Measurements from ENCODE around the gene GINS3. TPM values are rescaled to one million over a fixed set of nuclear protein-coding genes. Genes with fewer than 3 reads are reported as not detected.
"Not testable (repeated sequence)": the region's sequence is repeated elsewhere in the genome, so short reads cannot be mapped to it uniquely, and the experiment has no call there.

The GINS3 gene
- total RNA-seq, 2 experiments from 2014 or later, result 49.1 to 50.5 TPM

- TF ChIP-seq EZH2phosphoT487 (IDR thresholded peaks at IDR 0.05; ENCODE audit: borderline replicate concordance, low read depth, low read length) (no peak), CTCF (conservative IDR thresholded peaks at IDR 0.05; ENCODE audit: low read length) (no peak)
- CTCF ChIA-PET (ENCODE audit: unreplicated experiment), result no interaction called here
- intact Hi-C loops (cut with micrococcal nuclease; ENCODE audit: unreplicated experiment), result no loop called here
These were observed 7.7 kb downstream of the GINS3 start for GRCh38 chr16:58399718-58400633.

GRCh38 chr16:58401305-58401704 lies 9.0 kb downstream of the GINS3 start:
- H3K4me3 ChIP-seq (ENCODE audit: low read depth, low read length, poor library complexity, severe bottlenecking); H3K9me2 ChIP-seq (ENCODE audit: insufficient read depth, low read length); intact Hi-C loops (cut with micrococcal nuclease; ENCODE audit: unreplicated experiment); H4K20me1 ChIP-seq (ENCODE audit: insufficient read depth, low read length); H2AFZ ChIP-seq (ENCODE audit: low read length); DNase-seq (ENCODE audit: low spot score); H3K4me2 ChIP-seq (ENCODE audit: low read length); H3K4me1 ChIP-seq (ENCODE audit: insufficient read depth, low read length, poor library complexity, severe bottlenecking); H3K27ac ChIP-seq (ENCODE audit: low read depth, low read length, poor library complexity, severe bottlenecking); BruUV-seq (replicated peaks): not testable (repeated sequence)
- CTCF ChIA-PET (ENCODE audit: unreplicated experiment), result interaction anchor here (0.6 kb wide), 1 partner anchor 14 kb away, joined by 4 read pairs; no protein-coding TSS in a partner anchor
- Histone ChIP-seq H3K36me3 (ENCODE audit: insufficient read depth, low read length) (peaks cover 88% of the 10 kb centered on the region), H3K9me3 (ENCODE audit: low read length) (peaks cover 22% of the 10 kb centered on the region), H3K79me2 (ENCODE audit: insufficient read depth, low read depth, low read length) (peaks cover 48% of the 10 kb centered on the region)
- POLR2A ChIA-PET, result interaction anchor here (0.9 to 2.1 kb wide), 4 partner anchors 10 to 25 kb away, joined by 3 to 5 read pairs (median 4); no protein-coding TSS in a partner anchor

More at GRCh38 chr16:58399718-58400633, 7.7 kb downstream of the GINS3 start:
- no peak overlapping the region for H3K4me2 ChIP-seq (ENCODE audit: low read length)
- no peaks in the 10 kb centered on the region for H3K9me2 ChIP-seq (ENCODE audit: insufficient read depth, low read length)
- no peaks in the 10 kb centered on the region for H4K20me1 ChIP-seq (ENCODE audit: insufficient read depth, low read length)
- peaks cover 80% of the 10 kb centered on the region for H3K36me3 ChIP-seq (ENCODE audit: insufficient read depth, low read length)
- no peaks in the 10 kb centered on the region for H3K4me1 ChIP-seq (ENCODE audit: insufficient read depth, low read length, poor library complexity, severe bottlenecking)
- POLR2A ChIA-PET, result no interaction called here
- TSS peak; percentile 8 for BruUV-seq (replicated peaks)
- peaks cover 22% of the 10 kb centered on the region for H3K9me3 ChIP-seq (ENCODE audit: low read length)
- H3K79me2 ChIP-seq (ENCODE audit: insufficient read depth, low read depth, low read length), result peaks cover 51% of the 10 kb centered on the region
- no peak for DNase-seq (ENCODE audit: low spot score)
- H2AFZ ChIP-seq (ENCODE audit: low read length), result no peak overlapping the region
- H3K4me3 ChIP-seq (ENCODE audit: low read depth, low read length, poor library complexity, severe bottlenecking), result no peak overlapping the region
- no peak overlapping the region for H3K27ac ChIP-seq (ENCODE audit: low read depth, low read length, poor library complexity, severe bottlenecking)

- no peaks in the 10 kb centered on the region for H3K4me1 ChIP-seq (ENCODE audit: insufficient read depth, low read length, poor library complexity, severe bottlenecking)
These were observed 10.5 kb downstream of the GINS3 start for GRCh38 chr16:58402796-58403195.

More at GRCh38 chr16:58402796-58403195, 10.5 kb downstream of the GINS3 start:
- no peaks in the 10 kb centered on the region for H3K9me2 ChIP-seq (ENCODE audit: insufficient read depth, low read length)
- H3K36me3 ChIP-seq (ENCODE audit: insufficient read depth, low read length), result peaks cover 92% of the 10 kb centered on the region
- no peak overlapping the region for H2AFZ ChIP-seq (ENCODE audit: low read length)
- POLR2A ChIA-PET, result interaction anchor here (1.1 to 2.1 kb wide), 4 partner anchors 10 to 82 kb away, joined by 3 to 8 read pairs (median 5); no protein-coding TSS in a partner anchor
- no peak overlapping the region for H3K27ac ChIP-seq (ENCODE audit: low read depth, low read length, poor library complexity, severe bottlenecking)
- intact Hi-C loops (cut with micrococcal nuclease; ENCODE audit: unreplicated experiment), result no loop called here
- DNase-seq (ENCODE audit: low spot score), result no peak
- no TSS peak for BruUV-seq (replicated peaks)
- H3K4me2 ChIP-seq (ENCODE audit: low read length), result no peak overlapping the region
- H4K20me1 ChIP-seq (ENCODE audit: insufficient read depth, low read length), result no peaks in the 10 kb centered on the region
- CTCF ChIA-PET (ENCODE audit: unreplicated experiment), result no interaction called here
- H3K9me3 ChIP-seq (ENCODE audit: low read length), result peaks cover 22% of the 10 kb centered on the region
- no peak overlapping the region for H3K4me3 ChIP-seq (ENCODE audit: low read depth, low read length, poor library complexity, severe bottlenecking)
- peaks cover 46% of the 10 kb centered on the region for H3K79me2 ChIP-seq (ENCODE audit: insufficient read depth, low read depth, low read length)
- TF ChIP-seq EZH2phosphoT487 (IDR thresholded peaks at IDR 0.05; ENCODE audit: borderline replicate concordance, low read depth, low read length) (no peak), CTCF (conservative IDR thresholded peaks at IDR 0.05; ENCODE audit: low read length) (no peak)
